ENCODE results near the gene RFPL2. TPM values are rescaled to one million over a fixed set of nuclear protein-coding genes. Genes with fewer than 3 reads are reported as not detected.
"Not testable (repeated sequence)": the region's sequence is repeated elsewhere in the genome, so short reads cannot be mapped to it uniquely, and the experiment has no call there.

RFPL2 gene
- total RNA-seq, 3 donors from 2014 or later, result not detected

- Histone ChIP-seq H3K9me3 (no peaks in the 10 kb centered on the region), H3K36me3 (ENCODE audit: low read depth) (no peaks in the 10 kb centered on the region), H3K4me1 (ENCODE audit: low read depth) (no peaks in the 10 kb centered on the region), H3K4me3 (no peak overlapping the region)
- DNase-seq (no peak), ATAC-seq (peak; percentile 80)
- intact Hi-C loops (cut with DNase I, micrococcal nuclease), result no loop called here
- no peak for TF ChIP-seq CTCF (IDR thresholded peaks at IDR 0.05)
These were observed 39.2 kb downstream of the RFPL2 start for GRCh38 chr22:32165681-32166080.

- no peak overlapping the region for H3K4me3 ChIP-seq
- no peaks in the 10 kb centered on the region for H3K9me3 ChIP-seq
- no peak for DNase-seq
- H3K36me3 ChIP-seq (ENCODE audit: low read depth), result no peaks in the 10 kb centered on the region
- ATAC-seq, result no peak
- intact Hi-C loops (cut with DNase I, micrococcal nuclease), result no loop called here
- no peaks in the 10 kb centered on the region for H3K4me1 ChIP-seq (ENCODE audit: low read depth)
- no peak for TF ChIP-seq CTCF (IDR thresholded peaks at IDR 0.05)
These were observed 40.6 kb downstream of the RFPL2 start for GRCh38 chr22:32164075-32164860.

GRCh38 chr22:32160411-32160810 is 44.5 kb downstream of the RFPL2 start:
- H3K9me3 ChIP-seq; intact Hi-C loops (cut with DNase I, micrococcal nuclease); H3K36me3 ChIP-seq (ENCODE audit: low read depth); ATAC-seq; DNase-seq; H3K4me3 ChIP-seq; H3K4me1 ChIP-seq (ENCODE audit: low read depth): not testable (repeated sequence)

- no peak for TF ChIP-seq CTCF (IDR thresholded peaks at IDR 0.05)
- Histone ChIP-seq H3K36me3 (ENCODE audit: low read depth) (no peaks in the 10 kb centered on the region), H3K4me1 (ENCODE audit: low read depth) (no peaks in the 10 kb centered on the region), H3K9me3 (no peaks in the 10 kb centered on the region), H3K4me3 (no peak within 1 kb of the TSS)
- intact Hi-C loops (cut with DNase I, micrococcal nuclease), result no loop called here
- DNase-seq (no peak), ATAC-seq (no peak)
These were observed 46.0 kb downstream of the RFPL2 start, which contains the start of gene C22orf42 for GRCh38 chr22:32158712-32159533. Gene C22orf42, minus strand, starts transcription at chr22:32159303. Its CDS starts 88 bp downstream, at chr22:32159215.

DNA sequence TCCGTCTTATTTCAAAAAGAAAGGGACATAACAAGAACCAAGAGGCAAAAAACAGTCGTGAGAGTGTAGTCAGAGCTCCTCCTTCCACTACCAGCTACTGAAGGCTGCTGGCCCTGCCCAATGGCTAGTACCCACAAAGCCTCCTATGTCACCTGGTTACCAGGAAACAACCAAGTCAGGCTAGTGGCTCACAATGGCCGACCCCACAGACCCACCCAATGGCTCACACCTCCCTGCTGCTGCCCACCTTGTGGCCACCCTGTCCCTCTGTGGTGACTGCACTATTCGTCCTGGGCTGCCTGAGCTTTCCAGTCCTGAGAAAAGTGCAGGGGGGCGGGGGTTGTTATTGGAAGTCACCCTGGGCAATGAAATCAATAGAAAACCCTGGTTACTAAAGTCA is 47.2 kb downstream of the RFPL2 start:
- DNase-seq; intact Hi-C loops (cut with DNase I, micrococcal nuclease); H3K4me3 ChIP-seq; ATAC-seq; H3K9me3 ChIP-seq; H3K36me3 ChIP-seq (ENCODE audit: low read depth); H3K4me1 ChIP-seq (ENCODE audit: low read depth): not testable (repeated sequence)

DNA sequence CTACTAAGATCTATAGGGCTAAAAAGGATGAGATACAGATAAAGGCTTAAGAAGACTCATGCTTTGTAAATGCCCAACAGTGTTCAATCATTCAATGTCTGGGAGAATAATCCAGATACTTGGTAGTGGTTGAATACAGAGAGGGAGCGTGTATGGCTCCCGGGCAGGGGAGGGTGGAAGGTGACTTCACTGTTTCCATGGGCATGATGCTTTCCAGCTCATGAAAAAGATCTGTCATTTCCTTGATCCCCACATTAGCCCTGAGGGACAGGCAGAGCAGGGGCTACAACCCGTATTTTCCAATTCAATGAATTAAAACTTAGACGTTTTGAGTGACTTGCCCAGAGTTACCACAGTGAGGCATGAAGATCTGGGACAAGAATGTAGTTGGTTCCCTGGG is 50.1 kb downstream of the RFPL2 start:
- intact Hi-C loops (cut with DNase I, micrococcal nuclease); DNase-seq; H3K9me3 ChIP-seq; H3K36me3 ChIP-seq (ENCODE audit: low read depth); H3K4me3 ChIP-seq; H3K4me1 ChIP-seq (ENCODE audit: low read depth); ATAC-seq: not testable (repeated sequence)

GRCh38 chr22:32151641-32152040 is 53.2 kb downstream of the RFPL2 start:
- ATAC-seq; intact Hi-C loops (cut with DNase I, micrococcal nuclease); DNase-seq; H3K4me3 ChIP-seq; H3K36me3 ChIP-seq (ENCODE audit: low read depth); H3K4me1 ChIP-seq (ENCODE audit: low read depth); H3K9me3 ChIP-seq: not testable (repeated sequence)

- H3K4me3 ChIP-seq; H3K36me3 ChIP-seq (ENCODE audit: low read depth); intact Hi-C loops (cut with DNase I, micrococcal nuclease); DNase-seq; H3K4me1 ChIP-seq (ENCODE audit: low read depth); H3K9me3 ChIP-seq; ATAC-seq: not testable (repeated sequence)
These were observed 54.2 kb downstream of the RFPL2 start for GRCh38 chr22:32150647-32151046.

DNA sequence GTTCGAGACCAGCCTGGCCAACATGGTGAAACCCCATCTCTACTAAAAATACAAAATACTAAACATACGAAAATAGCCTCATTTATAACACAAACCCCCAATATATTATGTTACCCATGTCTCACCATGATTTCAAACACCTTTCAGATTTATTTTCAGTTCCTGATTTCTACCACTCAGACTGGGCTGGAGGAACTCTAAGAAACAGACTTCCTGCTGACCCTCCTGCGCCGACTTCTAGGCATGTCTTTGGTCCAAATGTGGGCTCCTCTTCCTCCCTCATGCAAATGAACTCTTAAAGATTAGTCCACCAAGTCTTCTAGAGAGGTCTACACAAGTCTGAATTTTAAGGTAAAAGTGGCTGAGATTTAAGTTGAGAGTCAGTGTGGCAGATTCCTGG is 56.5 kb downstream of the RFPL2 start:
- ATAC-seq; H3K4me1 ChIP-seq (ENCODE audit: low read depth); H3K36me3 ChIP-seq (ENCODE audit: low read depth); intact Hi-C loops (cut with DNase I, micrococcal nuclease); H3K9me3 ChIP-seq; H3K4me3 ChIP-seq; DNase-seq: not testable (repeated sequence)

DNA sequence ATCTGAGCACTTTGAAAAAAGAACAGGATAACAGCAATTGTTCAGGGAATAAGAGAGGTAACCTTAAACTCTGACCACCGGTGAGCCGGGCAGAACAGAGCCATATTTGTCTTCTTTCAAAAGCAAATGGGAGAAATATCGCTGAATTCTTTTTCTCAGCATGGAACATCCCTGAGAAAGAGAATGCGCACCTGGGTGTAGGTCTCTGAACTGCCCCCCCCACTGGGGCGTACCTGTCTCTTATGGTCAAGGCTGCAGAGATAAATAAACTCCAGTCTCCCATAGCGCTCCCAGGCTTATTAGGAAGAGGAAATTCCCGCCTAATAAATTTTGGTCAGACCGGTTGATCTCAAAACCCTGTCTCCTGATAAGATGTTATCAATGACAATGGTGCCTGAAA is 57.7 kb downstream of the RFPL2 start:
- H3K36me3 ChIP-seq (ENCODE audit: low read depth); H3K9me3 ChIP-seq; DNase-seq; H3K4me3 ChIP-seq; H3K4me1 ChIP-seq (ENCODE audit: low read depth); ATAC-seq; intact Hi-C loops (cut with DNase I, micrococcal nuclease): not testable (repeated sequence)

All from mucosa of descending colon (tissue), 3 donors.